ENCODE data around the gene SPCS2. TPM values are rescaled to one million over a fixed set of nuclear protein-coding genes. Genes with fewer than 3 reads are reported as not detected.

Gene SPCS2
- total RNA-seq, 6 donors from 2014 or later, result 15.5 to 150 (median 89.0) TPM

- H3K4me1 ChIP-seq, result no peaks in the 10 kb centered on the region
- TF ChIP-seq POLR2A (IDR thresholded peaks at IDR 0.05), result no peak
- no peak for TF ChIP-seq POLR2AphosphoS5 (IDR thresholded peaks at IDR 0.05)
- no peak for TF ChIP-seq CTCF (IDR thresholded peaks at IDR 0.05)
- TF ChIP-seq EP300 (IDR thresholded peaks at IDR 0.05), result no peak
- H3K9me3 ChIP-seq, result no peaks in the 10 kb centered on the region
- no peak overlapping the region for H3K27ac ChIP-seq
- DNase-seq (no peak), ATAC-seq (ENCODE audit: low FRiP score in 2 of 2) (no peak)
- no peak overlapping the region for H3K4me3 ChIP-seq
- no peaks in the 10 kb centered on the region for H3K27me3 ChIP-seq
- WGBS, 2 donors, result 92 to 97% methylated on average over 6 of the region's 6 CpGs
- no peaks in the 10 kb centered on the region for H3K36me3 ChIP-seq
These were observed 74.5 kb downstream of the SPCS2 start for GRCh38 chr11:75023446-75024067.

GRCh38 chr11:75024068-75024449 lies 75.0 kb downstream of the SPCS2 start:
- WGBS, 2 donors, result 87% methylated on average over 6 of the region's 6 CpGs
- Histone ChIP-seq H3K9me3 (no peaks in the 10 kb centered on the region), H3K36me3 (no peaks in the 10 kb centered on the region), H3K27me3 (no peaks in the 10 kb centered on the region), H3K4me3 (no peak overlapping the region), H3K27ac (no peak overlapping the region), H3K4me1 (no peaks in the 10 kb centered on the region)
- TF ChIP-seq CTCF (IDR thresholded peaks at IDR 0.05) (no peak), POLR2AphosphoS5 (IDR thresholded peaks at IDR 0.05) (no peak), EP300 (IDR thresholded peaks at IDR 0.05) (no peak), POLR2A (IDR thresholded peaks at IDR 0.05) (no peak)
- DNase-seq (no peak), ATAC-seq (ENCODE audit: low FRiP score in 2 of 2) (no peak)

- no peak for ATAC-seq (ENCODE audit: low FRiP score in 2 of 2)
- no peaks in the 10 kb centered on the region for H3K36me3 ChIP-seq
- no peaks in the 10 kb centered on the region for H3K9me3 ChIP-seq
- TF ChIP-seq EP300 (IDR thresholded peaks at IDR 0.05), result no peak
- TF ChIP-seq CTCF (IDR thresholded peaks at IDR 0.05), result no peak
- no peak for TF ChIP-seq POLR2AphosphoS5 (IDR thresholded peaks at IDR 0.05)
- no peak for TF ChIP-seq POLR2A (IDR thresholded peaks at IDR 0.05)
- H3K27me3 ChIP-seq, result no peaks in the 10 kb centered on the region
- DNase-seq, result no peak
- no peak overlapping the region for H3K27ac ChIP-seq
- H3K4me1 ChIP-seq, result no peaks in the 10 kb centered on the region
- 67 to 90% methylated on average over 1 of the region's 1 CpG for WGBS, 2 donors
- no peak overlapping the region for H3K4me3 ChIP-seq
These were observed 75.7 kb downstream of the SPCS2 start for GRCh38 chr11:75024764-75025211.

- no peak for DNase-seq
- TF ChIP-seq POLR2AphosphoS5 (IDR thresholded peaks at IDR 0.05), result no peak
- TF ChIP-seq EP300 (IDR thresholded peaks at IDR 0.05), result no peak
- no peak for TF ChIP-seq CTCF (IDR thresholded peaks at IDR 0.05)
- no peak for TF ChIP-seq POLR2A (IDR thresholded peaks at IDR 0.05)
- Histone ChIP-seq H3K27ac (no peak overlapping the region), H3K36me3 (no peaks in the 10 kb centered on the region), H3K4me1 (no peaks in the 10 kb centered on the region), H3K9me3 (no peaks in the 10 kb centered on the region), H3K27me3 (no peaks in the 10 kb centered on the region), H3K4me3 (no peak overlapping the region)
- WGBS, 2 donors, result 93 to 96% methylated on average over 1 of the region's 1 CpG
- no peak for ATAC-seq (ENCODE audit: low FRiP score in 2 of 2)
These were observed 76.5 kb downstream of the SPCS2 start for GRCh38 chr11:75025561-75025960.

DNA sequence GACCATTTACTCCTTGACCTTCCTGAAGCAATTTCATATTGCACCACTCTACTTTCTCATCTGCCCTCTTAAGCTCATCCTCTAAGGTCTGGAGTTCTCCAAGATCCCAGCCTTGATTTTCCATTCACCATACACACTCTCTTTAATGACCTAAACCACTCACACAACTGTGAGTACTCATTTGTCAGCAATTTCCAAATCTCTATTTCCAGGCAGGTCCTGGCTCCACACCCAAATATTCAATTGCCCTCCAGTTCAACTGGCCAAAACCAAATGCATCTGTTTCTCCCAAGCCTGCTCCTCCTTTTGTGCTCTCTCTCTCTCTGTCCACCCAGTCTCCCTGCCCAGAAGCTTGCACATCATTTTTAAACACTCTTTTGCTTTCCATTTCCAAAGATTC lies 79.3 kb downstream of the SPCS2 start:
- Histone ChIP-seq H3K27ac (no peak overlapping the region), H3K9me3 (no peaks in the 10 kb centered on the region), H3K4me1 (no peaks in the 10 kb centered on the region), H3K27me3 (no peaks in the 10 kb centered on the region), H3K4me3 (no peak overlapping the region), H3K36me3 (no peaks in the 10 kb centered on the region)
- no peak for DNase-seq
- TF ChIP-seq EP300 (IDR thresholded peaks at IDR 0.05) (no peak), POLR2AphosphoS5 (IDR thresholded peaks at IDR 0.05) (no peak), CTCF (IDR thresholded peaks at IDR 0.05) (no peak), POLR2A (IDR thresholded peaks at IDR 0.05) (no peak)
- no peak for ATAC-seq (ENCODE audit: low FRiP score in 2 of 2)

Data from upper lobe of left lung (tissue), 6 donors.